22Rv1 (cell line): Measurements from ENCODE around the gene ZNHIT3.

Experiments used
- H3K27ac ChIP-seq: fragments of 450-650 bp; 2 replicates; pipeline ENCODE4 v1.5.1; 2017
- ZFX ChIP-seq: fragments of 450-650 bp; IDR thresholded peaks from 2 replicates; pipeline ENCODE4 v1.6.1; 2017; ENCODE audit warnings: antibody characterized with exemption, borderline replicate concordance
- TF ChIP-seq, protein P1 (sequence below): fragments of 450-650 bp; IDR thresholded peaks from 2 replicates; pipeline ENCODE4 v1.5.1; 2017; ENCODE audit warnings: mild to moderate bottlenecking

ZNHIT3 gene

DNA sequence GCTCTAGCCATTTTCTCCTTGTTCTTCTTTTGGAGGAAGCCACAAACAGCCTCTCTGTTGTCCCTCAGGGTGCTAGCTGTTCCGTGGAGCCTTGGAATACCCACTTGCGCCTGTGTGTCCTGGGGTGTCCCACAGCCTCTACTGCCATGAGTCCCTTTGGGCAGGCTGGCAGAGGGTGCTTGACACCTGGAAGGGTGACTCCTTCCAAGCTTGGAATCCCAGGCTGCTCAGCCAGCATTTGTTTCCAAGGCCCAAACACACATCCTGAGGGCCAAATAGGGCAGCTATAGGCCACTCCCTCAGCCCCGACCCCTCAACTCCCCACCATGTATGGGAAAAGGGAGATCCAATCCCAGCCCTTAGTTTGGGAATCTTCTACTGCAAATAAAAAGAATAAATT lies 14.9 kb downstream of the ZNHIT3 start:
- TF ChIP-seq ZFX: no peak
- TF ChIP-seq, protein P1, sequence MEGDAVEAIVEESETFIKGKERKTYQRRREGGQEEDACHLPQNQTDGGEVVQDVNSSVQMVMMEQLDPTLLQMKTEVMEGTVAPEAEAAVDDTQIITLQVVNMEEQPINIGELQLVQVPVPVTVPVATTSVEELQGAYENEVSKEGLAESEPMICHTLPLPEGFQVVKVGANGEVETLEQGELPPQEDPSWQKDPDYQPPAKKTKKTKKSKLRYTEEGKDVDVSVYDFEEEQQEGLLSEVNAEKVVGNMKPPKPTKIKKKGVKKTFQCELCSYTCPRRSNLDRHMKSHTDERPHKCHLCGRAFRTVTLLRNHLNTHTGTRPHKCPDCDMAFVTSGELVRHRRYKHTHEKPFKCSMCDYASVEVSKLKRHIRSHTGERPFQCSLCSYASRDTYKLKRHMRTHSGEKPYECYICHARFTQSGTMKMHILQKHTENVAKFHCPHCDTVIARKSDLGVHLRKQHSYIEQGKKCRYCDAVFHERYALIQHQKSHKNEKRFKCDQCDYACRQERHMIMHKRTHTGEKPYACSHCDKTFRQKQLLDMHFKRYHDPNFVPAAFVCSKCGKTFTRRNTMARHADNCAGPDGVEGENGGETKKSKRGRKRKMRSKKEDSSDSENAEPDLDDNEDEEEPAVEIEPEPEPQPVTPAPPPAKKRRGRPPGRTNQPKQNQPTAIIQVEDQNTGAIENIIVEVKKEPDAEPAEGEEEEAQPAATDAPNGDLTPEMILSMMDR: no peak
- H3K27ac ChIP-seq: no peak overlapping the region

DNA sequence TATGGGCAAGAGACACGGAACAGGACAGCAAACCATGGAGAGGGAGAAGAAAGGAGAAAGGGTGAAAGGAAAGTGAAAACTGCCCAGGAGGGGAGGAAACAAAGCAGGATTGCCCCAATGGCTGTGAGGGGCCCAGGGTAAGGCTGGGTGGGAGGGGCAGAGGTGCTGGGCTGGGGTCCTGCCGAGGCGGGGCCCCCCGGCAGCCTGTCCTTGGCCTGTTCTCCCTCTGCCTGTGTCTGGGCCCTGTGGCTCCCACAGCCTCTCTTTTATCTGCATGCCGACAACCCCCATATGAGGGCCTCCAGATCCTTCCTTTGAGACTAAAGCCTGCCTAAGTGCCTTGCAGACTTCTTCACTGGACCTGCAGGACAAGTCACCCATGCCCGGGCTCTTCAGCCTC lies 15.5 kb downstream of the ZNHIT3 start:
- H3K27ac ChIP-seq: no peak overlapping the region
- TF ChIP-seq, protein P1: no peak
- TF ChIP-seq ZFX: no peak

DNA sequence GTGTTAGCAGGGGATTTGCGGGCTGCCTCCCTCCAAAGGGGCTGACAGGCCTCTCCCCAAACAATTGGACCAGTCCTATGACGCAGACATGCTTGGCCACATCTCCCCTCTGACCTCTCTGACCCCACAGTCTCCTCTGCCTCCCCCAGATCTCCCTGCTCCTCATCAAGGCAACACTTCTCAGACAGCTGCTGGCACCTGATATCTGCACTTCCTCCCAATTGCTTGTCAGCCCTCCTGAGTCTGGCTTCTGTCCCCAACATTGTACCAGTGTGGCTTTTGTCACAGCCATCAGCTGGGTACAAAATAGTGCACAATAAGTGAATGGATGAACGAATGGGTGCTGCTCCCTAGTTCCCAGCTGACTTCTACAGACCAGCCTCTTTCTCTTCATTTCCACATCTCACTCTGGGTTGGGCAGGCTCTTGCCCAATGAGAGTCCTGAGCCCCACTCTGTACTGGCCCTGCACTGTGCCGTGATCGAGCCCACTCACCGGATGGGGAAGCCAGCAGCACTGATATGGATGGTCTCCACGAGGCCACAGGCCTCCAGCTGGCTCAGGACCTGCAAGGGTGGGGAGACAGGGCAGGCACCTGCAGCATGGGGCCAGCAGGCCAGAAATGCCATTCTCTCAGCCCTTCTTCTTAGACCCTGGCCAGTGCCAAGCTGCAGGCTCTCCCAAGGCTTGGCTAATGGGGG lies 17.1 kb downstream of the ZNHIT3 start:
- no peak overlapping the region for H3K27ac ChIP-seq
- no peak for TF ChIP-seq ZFX
- TF ChIP-seq, protein P1: no peak

DNA sequence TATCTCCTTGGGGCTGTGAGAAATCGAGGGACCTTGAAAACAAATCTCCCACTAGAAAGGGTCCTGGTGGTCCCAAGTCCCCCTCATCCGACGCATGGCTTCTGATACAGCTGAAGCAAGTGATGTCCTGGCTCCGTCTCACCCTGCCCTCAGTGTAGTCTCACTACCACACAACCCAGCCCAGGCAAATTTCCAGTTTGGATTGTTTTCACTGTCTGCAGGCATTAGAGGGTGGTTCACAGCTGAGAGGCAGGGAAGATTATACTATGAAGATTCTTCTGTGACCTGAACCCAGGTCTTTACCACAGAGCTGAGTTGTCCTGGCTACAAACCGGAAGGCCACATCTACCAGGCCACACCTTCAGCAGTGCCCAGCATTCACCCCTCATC lies 17.7 kb downstream of the ZNHIT3 start:
- no peak for TF ChIP-seq ZFX
- TF ChIP-seq, protein P1: no peak
- no peak overlapping the region for H3K27ac ChIP-seq

DNA sequence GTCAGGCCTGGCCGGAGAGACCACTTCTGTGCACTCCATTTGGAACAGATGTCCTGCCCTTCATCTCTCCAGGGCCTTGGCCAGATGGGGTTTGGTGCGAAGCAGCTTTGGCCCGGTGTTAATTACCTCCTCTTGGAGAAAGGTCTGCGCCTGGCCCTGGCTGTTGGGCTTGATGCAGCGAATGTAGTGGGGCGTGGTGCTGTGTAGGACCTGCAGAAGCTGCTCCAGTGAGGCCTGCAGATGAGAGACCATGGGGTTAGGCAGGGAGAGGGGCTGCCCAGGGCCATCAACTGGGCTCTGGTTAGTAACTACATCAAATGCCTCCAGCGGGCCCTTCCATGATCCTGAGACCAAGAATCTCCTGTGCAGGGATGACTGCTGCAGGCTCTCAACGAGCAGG lies 18.7 kb downstream of the ZNHIT3 start:
- TF ChIP-seq, protein P1: no peak
- TF ChIP-seq ZFX: no peak
- H3K27ac ChIP-seq: no peak overlapping the region

DNA sequence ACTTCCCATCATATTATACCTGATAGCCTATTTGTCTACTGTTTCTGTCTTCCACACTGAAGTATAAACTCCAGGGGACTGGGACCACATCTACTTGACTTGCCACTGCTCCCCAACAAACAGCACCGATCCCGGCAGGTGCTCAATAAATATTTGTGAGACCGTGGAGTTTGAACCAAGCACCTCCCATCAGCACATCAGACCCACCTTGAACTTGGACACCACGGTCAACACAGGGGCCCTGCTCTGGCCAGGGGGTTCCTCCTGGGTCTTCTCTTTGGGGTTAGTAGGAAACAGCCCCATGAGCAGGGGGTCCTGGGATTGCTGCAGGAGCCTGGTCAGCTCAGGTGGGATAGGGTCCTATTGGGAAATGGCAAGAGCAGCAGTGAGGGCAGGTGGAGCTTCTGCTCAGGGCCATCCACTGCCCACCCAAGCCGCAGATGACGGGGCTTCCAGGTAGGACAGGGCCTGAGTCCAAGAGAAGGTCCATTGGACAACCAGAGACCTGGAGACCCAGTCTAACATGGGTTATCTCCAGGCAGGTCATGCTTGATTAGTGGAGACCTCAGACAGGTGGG lies 19.9 kb downstream of the ZNHIT3 start:
- H3K27ac ChIP-seq: no peak overlapping the region
- TF ChIP-seq, protein P1: no peak
- TF ChIP-seq ZFX: no peak

DNA sequence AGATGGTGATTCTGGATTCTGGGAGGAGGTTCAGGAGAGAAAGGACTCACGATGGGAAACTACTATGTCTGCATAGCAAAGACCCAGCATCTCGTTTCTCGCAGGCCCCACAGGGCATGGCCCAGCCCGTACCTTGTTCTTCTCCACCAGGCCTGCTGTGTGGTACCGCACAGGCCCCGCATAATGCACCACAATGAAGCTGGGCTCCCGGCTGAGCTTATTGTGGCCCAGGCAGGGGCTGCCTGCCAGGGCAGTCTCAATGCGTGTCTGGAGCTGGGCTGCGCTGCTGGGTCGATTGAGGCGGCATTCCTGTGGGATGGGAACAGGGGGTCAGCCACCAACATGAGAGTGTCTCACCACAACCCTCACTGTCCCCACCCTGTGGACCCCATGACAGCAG lies 20.4 kb downstream of the ZNHIT3 start:
- TF ChIP-seq ZFX: no peak
- TF ChIP-seq, protein P1: no peak
- no peak overlapping the region for H3K27ac ChIP-seq
